ENCODE data around the gene TMCC1. TPM values are rescaled to one million over a fixed set of nuclear protein-coding genes. Genes with fewer than 3 reads are reported as not detected.
"Not testable (repeated sequence)": the region's sequence is repeated elsewhere in the genome, so short reads cannot be mapped to it uniquely, and the experiment has no call there.

TMCC1 gene
- polyA plus RNA-seq, 1 donor = 16.8 TPM

DNA sequence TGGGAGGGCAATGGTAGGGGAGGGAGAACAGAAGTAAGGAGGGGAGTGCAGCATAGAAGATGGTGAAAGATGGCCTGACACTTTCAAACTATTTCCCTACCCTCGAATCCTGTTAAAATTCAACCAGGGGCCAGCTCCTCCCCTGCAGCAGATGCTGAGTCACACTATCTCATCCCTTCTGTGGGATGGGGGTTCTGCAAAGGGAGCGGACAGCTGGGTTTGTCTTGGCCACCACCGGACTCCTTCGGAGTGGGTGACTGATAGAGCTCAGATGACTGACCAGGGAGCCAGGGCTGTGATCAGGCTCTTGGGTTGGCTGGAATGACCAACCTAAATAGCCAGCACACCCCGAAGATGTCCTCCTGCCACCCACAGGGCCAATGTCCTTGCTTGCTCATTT, 33.6 kb upstream of the TMCC1 start:
- H3K36me3 ChIP-seq (ENCODE audit: control insufficient read depth, insufficient read depth, low read length) = no peaks in the 10 kb centered on the region
- DNase-seq = no peak
- H3K4me1 ChIP-seq (ENCODE audit: control insufficient read depth, insufficient read depth, low read length) = no peaks in the 10 kb centered on the region
- no CpG with 5 or more reads among the region's 5 CpGs for WGBS (ENCODE audit: insufficient coverage, low lambda C conversion rate)
- H3K4me3 ChIP-seq (ENCODE audit: low read length) = no peak overlapping the region
- no peak overlapping the region for H3K27ac ChIP-seq (ENCODE audit: low read length)
- H3K9me3 ChIP-seq (ENCODE audit: control insufficient read depth, low read depth, low read length) = no peaks in the 10 kb centered on the region
- no peaks in the 10 kb centered on the region for H3K27me3 ChIP-seq (ENCODE audit: control insufficient read depth, insufficient read depth, low read length)

DNA sequence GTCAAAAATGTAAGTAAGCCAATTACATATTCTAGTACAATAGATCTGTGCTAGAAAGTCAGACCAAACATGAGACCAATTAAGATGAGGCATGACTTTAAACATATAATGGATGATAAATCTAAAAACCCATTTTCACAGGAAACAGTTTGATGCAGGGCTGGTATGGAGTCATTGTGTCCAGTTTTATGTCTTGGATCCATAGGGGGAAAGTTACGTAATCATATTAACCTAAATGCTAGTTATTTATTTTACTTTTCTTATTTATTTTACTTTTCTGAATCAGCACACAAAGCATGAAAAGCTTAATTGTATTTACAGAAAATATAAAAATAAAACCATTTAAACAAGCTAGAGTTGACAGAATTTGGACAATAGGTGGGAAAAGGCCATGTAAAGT, 26.3 kb upstream of the TMCC1 start:
- Histone ChIP-seq H3K4me3 (ENCODE audit: low read length) (no peak overlapping the region), H3K36me3 (ENCODE audit: control insufficient read depth, insufficient read depth, low read length) (no peaks in the 10 kb centered on the region), H3K9me3 (ENCODE audit: control insufficient read depth, low read depth, low read length) (peaks cover 31% of the 10 kb centered on the region), H3K27me3 (ENCODE audit: control insufficient read depth, insufficient read depth, low read length) (no peaks in the 10 kb centered on the region), H3K4me1 (ENCODE audit: control insufficient read depth, insufficient read depth, low read length) (no peaks in the 10 kb centered on the region), H3K27ac (ENCODE audit: low read length) (no peak overlapping the region)
- WGBS (ENCODE audit: insufficient coverage, low lambda C conversion rate) = 80% methylated on average over 1 of the region's 1 CpG
- DNase-seq = no peak

DNA sequence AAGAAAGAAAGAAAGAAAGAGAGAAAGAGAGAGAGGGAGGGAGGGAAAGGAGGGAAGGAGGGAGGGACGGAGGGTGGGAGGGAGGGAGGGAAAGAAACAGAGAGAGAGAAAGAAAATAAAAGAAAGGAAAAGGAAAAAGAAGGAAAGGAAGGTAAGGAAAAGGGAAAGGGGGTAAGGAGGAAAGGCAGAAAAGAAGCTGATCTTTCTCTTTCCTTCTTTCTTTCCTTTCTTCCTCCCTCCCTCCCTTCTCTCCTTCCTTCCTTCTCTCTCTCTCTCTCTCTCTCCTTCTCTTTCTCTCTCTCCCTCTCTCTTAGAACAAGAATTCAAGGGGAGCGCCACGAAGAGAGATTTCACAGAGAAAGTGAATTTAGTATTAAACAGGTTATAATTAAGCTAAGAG, 25.8 kb upstream of the TMCC1 start:
- Histone ChIP-seq H3K4me3 (ENCODE audit: low read length) (no peak overlapping the region), H3K9me3 (ENCODE audit: control insufficient read depth, low read depth, low read length) (peaks cover 31% of the 10 kb centered on the region), H3K4me1 (ENCODE audit: control insufficient read depth, insufficient read depth, low read length) (no peaks in the 10 kb centered on the region), H3K27me3 (ENCODE audit: control insufficient read depth, insufficient read depth, low read length) (no peaks in the 10 kb centered on the region), H3K36me3 (ENCODE audit: control insufficient read depth, insufficient read depth, low read length) (no peaks in the 10 kb centered on the region), H3K27ac (ENCODE audit: low read length) (no peak overlapping the region)
- DNase-seq = no peak
- 100% methylated on average over 1 of the region's 3 CpGs for WGBS (ENCODE audit: insufficient coverage, low lambda C conversion rate)

DNA sequence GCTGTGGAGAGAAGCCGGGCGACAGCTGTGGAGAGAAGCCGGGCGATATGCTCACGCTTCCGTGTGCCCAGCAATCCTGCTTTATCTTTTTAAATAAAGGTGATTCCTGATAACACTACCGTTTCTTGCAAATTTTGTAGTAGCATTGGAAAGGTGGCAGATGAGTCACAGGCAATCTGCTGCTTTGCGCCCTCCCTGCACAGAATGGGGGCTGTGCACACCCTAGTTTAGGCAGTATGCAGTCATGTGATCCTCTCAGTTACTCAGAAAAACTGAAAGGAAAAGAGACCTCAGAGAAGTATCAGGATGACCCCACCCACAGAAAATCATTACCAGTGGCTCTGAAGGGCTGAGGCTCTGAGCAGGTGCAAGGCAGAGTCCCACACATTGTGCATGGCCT, 24.9 kb upstream of the TMCC1 start:
- Histone ChIP-seq H3K4me3 (ENCODE audit: low read length) (no peak overlapping the region), H3K36me3 (ENCODE audit: control insufficient read depth, insufficient read depth, low read length) (no peaks in the 10 kb centered on the region), H3K27ac (ENCODE audit: low read length) (no peak overlapping the region), H3K9me3 (ENCODE audit: control insufficient read depth, low read depth, low read length) (peaks cover 31% of the 10 kb centered on the region), H3K4me1 (ENCODE audit: control insufficient read depth, insufficient read depth, low read length) (no peaks in the 10 kb centered on the region), H3K27me3 (ENCODE audit: control insufficient read depth, insufficient read depth, low read length) (no peaks in the 10 kb centered on the region)
- DNase-seq = no peak
- 100% methylated on average over 1 of the region's 8 CpGs for WGBS (ENCODE audit: insufficient coverage, low lambda C conversion rate)

GRCh38 chr3:129917423-129918007, 24.0 kb upstream of the TMCC1 start:
- no peak for DNase-seq
- peaks cover 31% of the 10 kb centered on the region for H3K9me3 ChIP-seq (ENCODE audit: control insufficient read depth, low read depth, low read length)
- no peaks in the 10 kb centered on the region for H3K27me3 ChIP-seq (ENCODE audit: control insufficient read depth, insufficient read depth, low read length)
- no peaks in the 10 kb centered on the region for H3K4me1 ChIP-seq (ENCODE audit: control insufficient read depth, insufficient read depth, low read length)
- no peak overlapping the region for H3K27ac ChIP-seq (ENCODE audit: low read length)
- WGBS (ENCODE audit: insufficient coverage, low lambda C conversion rate) = no CpG with 5 or more reads among the region's 6 CpGs
- H3K4me3 ChIP-seq (ENCODE audit: low read length) = no peak overlapping the region
- no peaks in the 10 kb centered on the region for H3K36me3 ChIP-seq (ENCODE audit: control insufficient read depth, insufficient read depth, low read length)

DNA sequence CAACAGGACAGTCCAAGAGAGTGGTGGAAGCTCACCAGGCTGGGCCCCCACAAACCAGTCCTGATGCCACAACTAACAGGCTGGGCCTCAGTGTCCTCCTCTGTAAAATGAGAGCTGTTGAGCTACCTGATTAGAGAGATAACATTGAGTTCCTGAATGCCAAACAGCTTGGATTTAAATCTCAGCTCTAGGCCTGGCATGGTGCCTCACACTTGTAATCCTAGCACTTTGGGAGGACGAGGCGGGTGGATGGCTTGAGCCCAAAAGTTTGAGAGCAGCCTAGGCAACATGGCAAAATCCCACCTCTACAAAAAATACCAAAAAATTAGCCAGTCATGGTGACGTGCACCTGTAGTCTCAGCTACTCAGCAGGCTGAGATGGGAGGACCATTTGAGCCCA, 20.1 kb upstream of the TMCC1 start:
- H3K27ac ChIP-seq (ENCODE audit: low read length) = no peak overlapping the region
- no peak overlapping the region for H3K4me3 ChIP-seq (ENCODE audit: low read length)
- H3K27me3 ChIP-seq (ENCODE audit: control insufficient read depth, insufficient read depth, low read length) = no peaks in the 10 kb centered on the region
- DNase-seq = no peak
- WGBS (ENCODE audit: insufficient coverage, low lambda C conversion rate) = no CpG with 5 or more reads among the region's 3 CpGs
- no peaks in the 10 kb centered on the region for H3K4me1 ChIP-seq (ENCODE audit: control insufficient read depth, insufficient read depth, low read length)
- no peaks in the 10 kb centered on the region for H3K36me3 ChIP-seq (ENCODE audit: control insufficient read depth, insufficient read depth, low read length)
- H3K9me3 ChIP-seq (ENCODE audit: control insufficient read depth, low read depth, low read length) = peaks cover 23% of the 10 kb centered on the region

DNA sequence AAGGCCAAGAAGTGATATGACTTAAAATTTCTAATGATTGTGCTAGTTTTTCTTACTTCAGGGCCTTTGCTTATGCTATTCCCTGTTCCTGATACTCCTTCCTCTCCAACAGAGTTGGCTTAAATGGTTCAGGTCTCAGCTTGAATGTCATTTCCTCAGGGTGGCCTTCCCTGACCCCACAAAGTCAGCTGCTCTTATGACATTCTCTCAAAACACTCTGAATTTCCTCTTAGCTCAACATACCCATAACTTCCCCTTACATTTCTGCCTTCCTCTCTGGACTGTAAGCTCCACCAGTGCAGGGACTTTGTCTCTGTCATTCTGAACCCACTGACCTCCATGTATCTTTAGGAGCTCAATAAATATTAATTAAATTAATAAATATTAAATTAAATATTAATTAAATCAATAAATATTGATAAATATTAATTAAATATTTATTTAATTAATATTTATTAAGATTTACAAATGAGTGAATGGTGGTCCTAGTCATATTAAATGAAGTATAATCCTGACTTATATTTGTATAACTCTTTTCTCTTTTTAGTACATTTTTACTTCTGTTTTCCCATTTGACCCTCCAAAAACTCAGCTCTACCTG, 17.9 kb upstream of the TMCC1 start:
- peak in 1 of 2 donors; percentile 5 for DNase-seq
- H3K4me3 ChIP-seq (ENCODE audit: low read length) = no peak overlapping the region

GRCh38 chr3:129909235-129909634, 15.7 kb upstream of the TMCC1 start:
- H3K36me3 ChIP-seq (ENCODE audit: control insufficient read depth, insufficient read depth, low read length); DNase-seq; H3K9me3 ChIP-seq (ENCODE audit: control insufficient read depth, low read depth, low read length); H3K4me1 ChIP-seq (ENCODE audit: control insufficient read depth, insufficient read depth, low read length); H3K27me3 ChIP-seq (ENCODE audit: control insufficient read depth, insufficient read depth, low read length); H3K4me3 ChIP-seq (ENCODE audit: low read length); H3K27ac ChIP-seq (ENCODE audit: low read length): not testable (repeated sequence)
- no CpG with 5 or more reads among the region's 4 CpGs for WGBS (ENCODE audit: insufficient coverage, low lambda C conversion rate)

More for the DNA sequence above, 17.9 kb upstream of the TMCC1 start:
- Histone ChIP-seq H3K9me3 (ENCODE audit: control insufficient read depth, low read depth, low read length) (peaks cover 8% of the 10 kb centered on the region), H3K27me3 (ENCODE audit: control insufficient read depth, insufficient read depth, low read length) (no peaks in the 10 kb centered on the region), H3K27ac (ENCODE audit: low read length) (no peak overlapping the region), H3K36me3 (ENCODE audit: control insufficient read depth, insufficient read depth, low read length) (no peaks in the 10 kb centered on the region), H3K4me1 (ENCODE audit: control insufficient read depth, insufficient read depth, low read length) (no peaks in the 10 kb centered on the region)

DNA sequence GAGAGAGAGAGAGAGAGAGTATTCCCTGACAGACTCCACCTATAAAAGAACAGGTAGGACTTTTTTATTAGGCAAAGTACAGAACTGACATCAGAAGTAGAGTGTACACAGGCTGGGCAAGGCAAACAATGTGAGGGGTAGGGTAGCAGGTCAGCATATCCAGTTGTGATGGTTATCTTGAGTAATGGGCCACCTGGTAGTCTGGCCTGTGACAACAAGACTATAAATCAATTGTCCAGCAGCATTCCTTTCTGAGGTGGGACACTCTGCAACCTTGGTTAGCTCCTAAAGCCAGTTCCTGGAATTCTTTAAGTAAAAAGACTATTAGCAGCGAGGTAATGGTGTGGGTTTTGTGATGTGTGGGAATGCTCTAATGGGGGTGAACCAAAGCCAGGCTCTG, 14.9 kb upstream of the TMCC1 start:
- Histone ChIP-seq H3K36me3 (ENCODE audit: control insufficient read depth, insufficient read depth, low read length) (no peaks in the 10 kb centered on the region), H3K27ac (ENCODE audit: low read length) (no peak overlapping the region), H3K4me3 (ENCODE audit: low read length) (no peak overlapping the region), H3K9me3 (ENCODE audit: control insufficient read depth, low read depth, low read length) (peaks cover 4% of the 10 kb centered on the region), H3K4me1 (ENCODE audit: control insufficient read depth, insufficient read depth, low read length) (no peaks in the 10 kb centered on the region), H3K27me3 (ENCODE audit: control insufficient read depth, insufficient read depth, low read length) (no peaks in the 10 kb centered on the region)
- no CpG with 5 or more reads among the region's 1 CpG for WGBS (ENCODE audit: insufficient coverage, low lambda C conversion rate)
- no peak for DNase-seq

- H3K4me3 ChIP-seq (ENCODE audit: low read length); H3K4me1 ChIP-seq (ENCODE audit: control insufficient read depth, insufficient read depth, low read length); DNase-seq; H3K9me3 ChIP-seq (ENCODE audit: control insufficient read depth, low read depth, low read length); H3K36me3 ChIP-seq (ENCODE audit: control insufficient read depth, insufficient read depth, low read length); H3K27me3 ChIP-seq (ENCODE audit: control insufficient read depth, insufficient read depth, low read length); H3K27ac ChIP-seq (ENCODE audit: low read length): not testable (repeated sequence)
- WGBS (ENCODE audit: insufficient coverage, low lambda C conversion rate) = no CpG with 5 or more reads among the region's 4 CpGs
These were observed 7.8 kb upstream of the TMCC1 start for GRCh38 chr3:129901272-129901671.

- H3K4me1 ChIP-seq (ENCODE audit: control insufficient read depth, insufficient read depth, low read length) = peaks cover 2% of the 10 kb centered on the region
- H3K36me3 ChIP-seq (ENCODE audit: control insufficient read depth, insufficient read depth, low read length) = no peaks in the 10 kb centered on the region
- peaks cover 3% of the 10 kb centered on the region for H3K9me3 ChIP-seq (ENCODE audit: control insufficient read depth, low read depth, low read length)
- no peak overlapping the region for H3K4me3 ChIP-seq (ENCODE audit: low read length)
- DNase-seq = no peak
- WGBS (ENCODE audit: insufficient coverage, low lambda C conversion rate) = no CpG with 5 or more reads among the region's 3 CpGs
- no peaks in the 10 kb centered on the region for H3K27me3 ChIP-seq (ENCODE audit: control insufficient read depth, insufficient read depth, low read length)
- no peak overlapping the region for H3K27ac ChIP-seq (ENCODE audit: low read length)
These were observed 3.5 kb upstream of the TMCC1 start for GRCh38 chr3:129897026-129897425.

Measured in large intestine (tissue), 3 donors.